Measurements from ENCODE around the gene KCNMB1. TPM values are rescaled to one million over a fixed set of nuclear protein-coding genes. Genes with fewer than 3 reads are reported as not detected.

The KCNMB1 gene
- total and polyA plus RNA-seq, 2 donors (not counting 1 experiment from before 2014, with no cell fraction given): 0.06 TPM; not detected in 1

DNA sequence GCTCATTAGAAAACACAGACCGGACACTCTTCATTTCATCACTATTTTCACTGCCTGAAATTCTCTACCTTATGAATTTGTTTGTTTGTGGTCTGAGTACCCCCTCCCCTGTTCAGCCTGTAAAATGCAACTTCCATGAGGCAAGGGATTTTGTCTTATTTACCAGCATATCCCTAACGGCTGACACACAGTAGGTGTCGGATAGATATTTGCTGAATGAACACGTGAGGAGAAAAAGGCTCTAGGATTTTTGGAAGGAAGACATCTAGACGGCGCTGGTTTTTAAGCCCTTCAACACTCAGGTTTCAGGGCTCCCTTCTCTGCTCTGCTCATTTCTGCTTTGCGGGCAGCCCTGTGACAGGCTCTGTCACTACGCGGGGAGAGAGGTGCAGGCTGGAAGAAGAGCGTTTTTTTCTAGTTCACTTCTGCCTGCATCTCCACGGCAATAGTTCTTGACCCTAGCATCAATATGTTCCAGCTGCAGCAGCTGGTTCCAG lies 41.0 kb downstream of the KCNMB1 start:
- H3K36me3 ChIP-seq (replicated peaks in 1 of 2; ENCODE audit: control extremely low read depth in 1 of 2, control insufficient read depth in 1 of 2, extremely low read depth in 1 of 2, insufficient read depth in 2 of 2, low read length in 1 of 2): no peaks in the 10 kb centered on the region
- no peak overlapping the region for H3K9ac ChIP-seq (ENCODE audit: low read length)
- no peak overlapping the region for H2AFZ ChIP-seq (ENCODE audit: insufficient read depth, low read depth, low read length, poor library complexity, severe bottlenecking)
- ATAC-seq (ENCODE audit: low read depth) (no peak), DNase-seq (no peak)
- CTCF ChIA-PET: interaction anchor here (0.8 to 3.0 kb wide), 7 partner anchors 9 to 123 kb away, joined by 3 to 21 read pairs (median 4); no protein-coding TSS in a partner anchor
- no peak for TF ChIP-seq EZH2 (IDR thresholded peaks at IDR 0.05; ENCODE audit: borderline replicate concordance, insufficient read depth, low read depth, low read length, poor library complexity, severe bottlenecking)
- TF ChIP-seq, protein P1, sequence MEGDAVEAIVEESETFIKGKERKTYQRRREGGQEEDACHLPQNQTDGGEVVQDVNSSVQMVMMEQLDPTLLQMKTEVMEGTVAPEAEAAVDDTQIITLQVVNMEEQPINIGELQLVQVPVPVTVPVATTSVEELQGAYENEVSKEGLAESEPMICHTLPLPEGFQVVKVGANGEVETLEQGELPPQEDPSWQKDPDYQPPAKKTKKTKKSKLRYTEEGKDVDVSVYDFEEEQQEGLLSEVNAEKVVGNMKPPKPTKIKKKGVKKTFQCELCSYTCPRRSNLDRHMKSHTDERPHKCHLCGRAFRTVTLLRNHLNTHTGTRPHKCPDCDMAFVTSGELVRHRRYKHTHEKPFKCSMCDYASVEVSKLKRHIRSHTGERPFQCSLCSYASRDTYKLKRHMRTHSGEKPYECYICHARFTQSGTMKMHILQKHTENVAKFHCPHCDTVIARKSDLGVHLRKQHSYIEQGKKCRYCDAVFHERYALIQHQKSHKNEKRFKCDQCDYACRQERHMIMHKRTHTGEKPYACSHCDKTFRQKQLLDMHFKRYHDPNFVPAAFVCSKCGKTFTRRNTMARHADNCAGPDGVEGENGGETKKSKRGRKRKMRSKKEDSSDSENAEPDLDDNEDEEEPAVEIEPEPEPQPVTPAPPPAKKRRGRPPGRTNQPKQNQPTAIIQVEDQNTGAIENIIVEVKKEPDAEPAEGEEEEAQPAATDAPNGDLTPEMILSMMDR (IDR thresholded peaks at IDR 0.05): no peak
- no peak overlapping the region for H3K4me3 ChIP-seq (ENCODE audit: control extremely low read depth in 1 of 5, extremely low read depth in 1 of 5, insufficient read depth in 1 of 5, low read depth in 2 of 5, low read length in 4 of 5)
- H3K79me2 ChIP-seq (ENCODE audit: control insufficient read depth, insufficient read depth, low read length): no peaks in the 10 kb centered on the region
- peaks cover 3% of the 10 kb centered on the region for H3K4me1 Mint-ChIP-seq
- H3K27me3 Mint-ChIP-seq: peaks cover 62% of the 10 kb centered on the region
- peaks cover 0 to 21% (median 14%) of the 10 kb centered on the region in 4 experiments for H3K27me3 ChIP-seq (replicated peaks in 1 of 4; ENCODE audit: control extremely low read depth in 1 of 4, control insufficient read depth in 3 of 4, insufficient read depth in 4 of 4, low read length in 3 of 4)
- H3K4me3 Mint-ChIP-seq: no peak overlapping the region
- H3K9me3 ChIP-seq (ENCODE audit: control extremely low read depth in 1 of 3, control insufficient read depth in 2 of 3, insufficient read depth in 1 of 3, low read length in 2 of 3): peaks cover 0 to 4% (median 0%) of the 10 kb centered on the region in 3 donors
- intact Hi-C loops (cut with micrococcal nuclease): no loop called here
- WGBS (ENCODE audit: insufficient coverage): 54% methylated on average over 4 of the region's 11 CpGs
- POLR2A ChIA-PET: interaction anchor here (0.6 kb wide), 1 partner anchor 1779 kb away, joined by 3 read pairs; no protein-coding TSS in a partner anchor
- H3K9me3 Mint-ChIP-seq (ENCODE audit: insufficient read depth): no peaks in the 10 kb centered on the region
- no peak overlapping the region for H3K4me2 ChIP-seq (replicated peaks; ENCODE audit: low read depth, low read length, poor library complexity, severe bottlenecking)
- no peak overlapping the region for H3K27ac ChIP-seq (ENCODE audit: low read length in 2 of 2)
- H3K27ac Mint-ChIP-seq: no peak overlapping the region
- H4K20me1 ChIP-seq (ENCODE audit: control insufficient read depth, insufficient read depth, low read length, poor library complexity, severe bottlenecking): no peaks in the 10 kb centered on the region
- H3K4me1 ChIP-seq (ENCODE audit: control insufficient read depth in 2 of 2, insufficient read depth in 2 of 2, low read length in 2 of 2): peaks cover under 1 to 2% of the 10 kb centered on the region in 2 donors

DNA sequence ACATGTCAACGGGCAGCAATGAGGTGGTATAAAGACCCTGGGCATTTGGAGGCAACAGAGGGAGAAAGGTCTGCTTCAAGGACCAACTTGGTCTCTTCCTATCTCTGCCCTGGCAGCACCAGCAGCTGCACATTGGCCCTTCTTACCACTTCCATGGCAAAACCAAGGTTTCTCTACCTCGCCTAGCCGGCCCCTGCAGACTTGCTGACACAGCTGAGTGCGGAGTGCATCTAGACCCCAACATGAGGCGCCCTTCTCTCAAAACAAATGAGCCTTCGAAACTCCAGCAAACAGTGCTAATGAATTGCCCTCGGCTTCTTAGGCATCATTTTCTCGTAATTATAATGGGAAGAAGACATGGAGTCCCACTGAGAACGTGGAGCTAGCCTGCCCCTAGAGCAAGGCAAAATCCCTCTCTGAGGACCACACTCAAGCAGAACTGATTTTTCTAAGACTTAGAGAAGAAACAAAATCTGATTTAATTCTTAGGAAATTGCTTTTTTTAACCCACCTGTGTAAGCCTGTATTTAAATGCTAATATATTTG lies 42.1 kb downstream of the KCNMB1 start:
- no peak for DNase-seq
- no peak for ATAC-seq (ENCODE audit: low read depth)
- TF ChIP-seq, protein P1 (IDR thresholded peaks at IDR 0.05): no peak
- no peak for TF ChIP-seq EZH2 (IDR thresholded peaks at IDR 0.05; ENCODE audit: borderline replicate concordance, insufficient read depth, low read depth, low read length, poor library complexity, severe bottlenecking)
- Histone ChIP-seq H3K27ac (ENCODE audit: low read length in 2 of 2) (no peak overlapping the region), H3K9ac (ENCODE audit: low read length) (no peak overlapping the region), H4K20me1 (ENCODE audit: control insufficient read depth, insufficient read depth, low read length, poor library complexity, severe bottlenecking) (no peaks in the 10 kb centered on the region), H3K4me2 (replicated peaks; ENCODE audit: low read depth, low read length, poor library complexity, severe bottlenecking) (no peak overlapping the region), H3K36me3 (replicated peaks in 1 of 2; ENCODE audit: control extremely low read depth in 1 of 2, control insufficient read depth in 1 of 2, extremely low read depth in 1 of 2, insufficient read depth in 2 of 2, low read length in 1 of 2) (no peaks in the 10 kb centered on the region), H3K4me1 (ENCODE audit: control insufficient read depth in 2 of 2, insufficient read depth in 2 of 2, low read length in 2 of 2) (no peaks in the 10 kb centered on the region), H3K9me3 (ENCODE audit: control extremely low read depth in 1 of 3, control insufficient read depth in 2 of 3, insufficient read depth in 1 of 3, low read length in 2 of 3) (peaks cover 0 to 3% (median 0%) of the 10 kb centered on the region in 3 donors), H3K27me3 (replicated peaks in 1 of 4; ENCODE audit: control extremely low read depth in 1 of 4, control insufficient read depth in 3 of 4, insufficient read depth in 4 of 4, low read length in 3 of 4) (peaks cover 0 to 15% (median 10%) of the 10 kb centered on the region in 4 experiments), H2AFZ (ENCODE audit: insufficient read depth, low read depth, low read length, poor library complexity, severe bottlenecking) (no peak overlapping the region), H3K79me2 (ENCODE audit: control insufficient read depth, insufficient read depth, low read length) (no peaks in the 10 kb centered on the region), H3K4me3 (ENCODE audit: control extremely low read depth in 1 of 5, extremely low read depth in 1 of 5, insufficient read depth in 1 of 5, low read depth in 2 of 5, low read length in 4 of 5) (no peak overlapping the region)
- 97% methylated on average over 5 of the region's 9 CpGs for WGBS (ENCODE audit: insufficient coverage)
- intact Hi-C loops (cut with micrococcal nuclease): no loop called here
- no peaks in the 10 kb centered on the region for H3K9me3 Mint-ChIP-seq (ENCODE audit: insufficient read depth)
- H3K27ac Mint-ChIP-seq: no peak overlapping the region
- H3K4me1 Mint-ChIP-seq: no peaks in the 10 kb centered on the region
- H3K27me3 Mint-ChIP-seq: peaks cover 54% of the 10 kb centered on the region
- ChIA-PET POLR2A (no interaction called here), CTCF (interaction anchor here (0.7 to 3.0 kb wide), 6 partner anchors 8 to 122 kb away, joined by 3 to 21 read pairs (median 4); no protein-coding TSS in a partner anchor)
- no peak overlapping the region for H3K4me3 Mint-ChIP-seq

Data from B cell (primary cell).